ENCODE results near the gene SEPTIN2. TPM values are rescaled to one million over a fixed set of nuclear protein-coding genes. Genes with fewer than 3 reads are reported as not detected.
A peak's percentile ranks its signal among the peaks of the same experiment; 100 is the strongest.

Gene SEPTIN2
- total and polyA plus RNA-seq, 10 of the 15 experiments (the other 5 are each of a cell fraction or from before 2014, with no cell fraction given), result 169 to 474 (median 269) TPM

- no peak for TF ChIP-seq ATF2 (IDR thresholded peaks at IDR 0.05; ENCODE audit: low read length)
- TF ChIP-seq DPF2 (IDR thresholded peaks at IDR 0.05), result 0 out of 2 replicates have a peak, but pooled peaks have one; percentile 50
- TF ChIP-seq BCL11A (IDR thresholded peaks at IDR 0.05; ENCODE audit: low read depth, low read length), result peak; percentile 26; the same call in 1 of the 2 replicates
- TF ChIP-seq MAX (IDR thresholded peaks at IDR 0.05; ENCODE audit: low read depth, low read length), result peak; percentile 88; the same call in 1 of the 2 replicates
- no peak for TF ChIP-seq BCL3 (IDR thresholded peaks at IDR 0.05; ENCODE audit: borderline replicate concordance, insufficient read depth, low read depth, low read length, poor library complexity, severe bottlenecking)
- TF ChIP-seq ZBED1 (IDR thresholded peaks at IDR 0.05; ENCODE audit: borderline replicate concordance), result peak; percentile 74; the same call in 1 of the 2 replicates
- TF ChIP-seq CHD1 (IDR thresholded peaks at IDR 0.05; ENCODE audit: low read depth, low read length), result peak; percentile 95
- TF ChIP-seq MXI1 (IDR thresholded peaks at IDR 0.05; ENCODE audit: low read depth, low read length), result peak; percentile 71; the same call in 1 of the 2 replicates
- TF ChIP-seq SUZ12 (IDR thresholded peaks at IDR 0.05; ENCODE audit: unreplicated experiment), result no peak
- TF ChIP-seq SMC3 (IDR thresholded peaks at IDR 0.05; ENCODE audit: borderline replicate concordance, low read length), result no peak
- 0 out of 2 replicates have a peak, but pooled peaks have one; percentile 39 for TF ChIP-seq IRF4 (IDR thresholded peaks at IDR 0.05; ENCODE audit: low read depth, low read length)
Measured at GRCh38 chr2:241315093-241315878, 439 bp upstream of the SEPTIN2 start, which contains the start of gene HDLBP (continued).

Measured in GM12878 (cell line).